Measurements from ENCODE around the gene PFDN1. TPM values are rescaled to one million over a fixed set of nuclear protein-coding genes. Genes with fewer than 3 reads are reported as not detected.
"Not testable (repeated sequence)": the region's sequence is repeated elsewhere in the genome, so short reads cannot be mapped to it uniquely, and the experiment has no call there.

Gene PFDN1
- total and polyA plus RNA-seq, 3 donors from 2014 or later = 62.4 to 185 (median 156) TPM

GRCh38 chr5:140347360-140347759 is 44.5 kb upstream of the PFDN1 start:
- intact Hi-C loops (cut with DNase I; ENCODE audit: low total_unique reads) = no loop called here
- Histone ChIP-seq H3K27ac (peak overlapping the region in 1 of 2 donors; percentile 77), H3K27me3 (no peaks in the 10 kb centered on the region), H3K4me3 (no peak overlapping the region), H3K4me1 (peaks cover 16% of the 10 kb centered on the region), H3K9me3 (no peaks in the 10 kb centered on the region), H3K36me3 (ENCODE audit: low read depth, missing control alignments) (no peaks in the 10 kb centered on the region)
- DNase-seq = no peak
- TF ChIP-seq POLR2A (IDR thresholded peaks at IDR 0.05) = no peak
- no peak for TF ChIP-seq CTCF (IDR thresholded peaks at IDR 0.05)
- WGBS, 2 donors = 6 to 12% methylated on average over 2 of the region's 2 CpGs

- peak; percentile 90 for DNase-seq
- no peaks in the 10 kb centered on the region for H3K9me3 ChIP-seq
- H3K27me3 ChIP-seq = no peaks in the 10 kb centered on the region
- peak within 1 kb of the TSS; percentile 64 to 77 for H3K27ac ChIP-seq
- peak within 1 kb of the TSS; percentile 77 to 86 for H3K4me3 ChIP-seq
- H3K36me3 ChIP-seq (ENCODE audit: low read depth, missing control alignments) = no peaks in the 10 kb centered on the region
- intact Hi-C loops (cut with DNase I; ENCODE audit: low total_unique reads) = no loop called here
- WGBS, 2 donors = 0 to 1% methylated on average over 14 to 49 of the region's 72 CpGs
- H3K4me1 ChIP-seq = peaks cover 16% of the 10 kb centered on the region
- TF ChIP-seq CTCF (IDR thresholded peaks at IDR 0.05) = peak; percentile 27 to 53 (median 46)
- TF ChIP-seq POLR2A (IDR thresholded peaks at IDR 0.05) = peak; percentile 73
These were observed 43.7 kb upstream of the PFDN1 start, which contains the start of gene HBEGF for GRCh38 chr5:140346348-140347221. Gene HBEGF (minus strand): TSS chr5:140346603. CDS start chr5:140346328, 275 bp downstream.

- intact Hi-C loops (cut with DNase I; ENCODE audit: low total_unique reads) = no loop called here
- no peaks in the 10 kb centered on the region for H3K9me3 ChIP-seq
- WGBS, 2 donors = 0 to 2% methylated on average over 10 to 35 of the region's 35 CpGs
- H3K27me3 ChIP-seq = no peaks in the 10 kb centered on the region
- peaks cover 16% of the 10 kb centered on the region for H3K4me1 ChIP-seq
- no peaks in the 10 kb centered on the region for H3K36me3 ChIP-seq (ENCODE audit: low read depth, missing control alignments)
- H3K27ac ChIP-seq = peak overlapping the region; percentile 64 to 77
- DNase-seq = peak; percentile 69
- H3K4me3 ChIP-seq = peak overlapping the region; percentile 77 to 86
- TF ChIP-seq CTCF (IDR thresholded peaks at IDR 0.05) (peak; percentile 7 to 24 (median 18)), POLR2A (IDR thresholded peaks at IDR 0.05) (no peak)
These were observed 43.0 kb upstream of the PFDN1 start for GRCh38 chr5:140345919-140346347.

- Histone ChIP-seq H3K27me3 (no peaks in the 10 kb centered on the region), H3K36me3 (ENCODE audit: low read depth, missing control alignments) (no peaks in the 10 kb centered on the region), H3K27ac (no peak overlapping the region), H3K4me1 (peaks cover 16% of the 10 kb centered on the region), H3K4me3 (peak overlapping the region; percentile 77 to 86), H3K9me3 (no peaks in the 10 kb centered on the region)
- TF ChIP-seq POLR2A (IDR thresholded peaks at IDR 0.05) (no peak), CTCF (IDR thresholded peaks at IDR 0.05) (no peak)
- 68 to 82% methylated on average over 3 to 4 of the region's 4 CpGs for WGBS, 2 donors
- intact Hi-C loops (cut with DNase I; ENCODE audit: low total_unique reads) = no loop called here
- no peak for DNase-seq
These were observed 42.0 kb upstream of the PFDN1 start for GRCh38 chr5:140344683-140345423.

- H3K9me3 ChIP-seq; H3K4me3 ChIP-seq; DNase-seq; H3K36me3 ChIP-seq (ENCODE audit: low read depth, missing control alignments); H3K27ac ChIP-seq; intact Hi-C loops (cut with DNase I; ENCODE audit: low total_unique reads); H3K27me3 ChIP-seq: not testable (repeated sequence)
- WGBS, 2 donors = 85 to 93% methylated on average over 8 of the region's 8 CpGs
- peaks cover 16% of the 10 kb centered on the region for H3K4me1 ChIP-seq
These were observed 40.9 kb upstream of the PFDN1 start for GRCh38 chr5:140343849-140344248.

Measured in testis (tissue), 3 donors.